Fibroblast of skin of scalp (primary cell): ENCODE results near the gene NUCB1. TPM values are rescaled to one million over a fixed set of nuclear protein-coding genes. Genes with fewer than 3 reads are reported as not detected.
"Not testable (repeated sequence)": the region's sequence is repeated elsewhere in the genome, so short reads cannot be mapped to it uniquely, and the experiment has no call there.

Source experiments
- DNase-seq: peaks from one replicate; pipeline ENCODE4 v3.0.0-alpha.2; 2013
- polyA plus RNA-seq, 2 experiments: library from polyadenylated mRNA; unstranded; fragments of 120-200 nt; gene quantifications; one replicate each; pipeline ENCODE4 v1.2.1, GENCODE V29; 2013; ENCODE audit not compliant: insufficient read length in 2 of 2

The NUCB1 gene
- 325 TPM for polyA plus RNA-seq (2013, experiment 1 of 2; ENCODE audit: insufficient read length)
- 309 TPM for polyA plus RNA-seq (2013, experiment 2 of 2; ENCODE audit: insufficient read length)

DNA sequence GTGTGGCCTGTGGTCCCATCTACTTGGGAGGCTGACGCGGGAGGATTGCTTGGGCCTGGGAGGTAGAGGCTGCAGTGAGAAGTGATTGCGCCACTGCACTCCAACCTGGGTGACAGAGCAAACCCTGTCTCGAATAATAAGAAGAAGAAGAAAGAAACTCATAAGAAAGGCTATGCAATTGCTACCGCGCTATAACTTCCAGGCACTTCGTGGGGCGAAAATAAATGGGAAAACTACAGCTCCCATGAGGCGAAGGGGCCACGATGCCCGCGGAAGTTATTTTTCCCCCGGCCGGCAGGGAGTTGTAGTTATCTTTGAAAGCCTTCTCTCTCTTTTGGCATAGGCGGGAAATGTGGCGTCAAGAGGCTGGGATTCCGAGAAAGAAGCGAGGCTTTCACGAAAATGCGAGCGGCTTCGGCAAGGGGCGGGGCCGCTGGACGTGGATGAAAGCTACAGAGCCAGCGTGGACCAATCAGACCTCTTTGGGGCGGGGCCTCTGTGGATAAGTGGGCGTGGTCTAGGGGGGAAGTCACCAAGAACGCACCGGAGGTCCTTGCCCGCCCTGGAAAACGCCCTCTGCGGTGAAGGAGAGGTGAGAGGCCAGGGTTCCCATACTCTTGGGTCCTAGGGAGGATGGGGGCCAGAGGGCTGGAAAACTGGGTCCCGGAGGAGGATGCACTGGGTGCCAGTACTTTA is at the start of gene NUCB1:
TSS of gene NUCB1 (plus strand) at position 532 of the 696 bp plus-strand sequence. CDS start 485 bp downstream, outside the sequence.
- peak; percentile 99 for DNase-seq

- no peak for DNase-seq
Measured at GRCh38 chr19:48852292-48852691, 47.8 kb upstream of the NUCB1 start.

- DNase-seq = no peak
Measured at GRCh38 chr19:48853483-48853882, 46.6 kb upstream of the NUCB1 start.

- no peak for DNase-seq
Measured at GRCh38 chr19:48854103-48854502, 46.0 kb upstream of the NUCB1 start.

DNA sequence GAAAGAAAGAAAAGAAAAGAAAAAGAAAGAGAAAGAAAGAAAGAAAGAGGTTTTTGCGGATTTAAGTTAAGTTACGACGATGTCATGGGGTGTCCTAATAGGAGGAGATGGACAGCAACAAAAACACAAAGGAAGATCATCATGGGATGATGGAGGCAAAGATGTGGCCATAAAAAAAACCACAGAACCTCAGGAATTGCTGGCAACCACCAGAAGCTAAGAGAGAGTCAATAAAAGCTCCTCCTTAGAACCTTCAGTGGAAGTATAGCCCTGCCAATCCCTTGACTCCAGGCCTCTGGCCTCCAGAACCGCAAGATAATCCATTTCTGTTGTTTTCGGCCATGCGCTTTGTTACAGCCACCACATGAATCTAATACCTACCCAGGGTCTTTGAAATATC is 43.2 kb upstream of the NUCB1 start:
- peak; percentile 30 for DNase-seq

DNA sequence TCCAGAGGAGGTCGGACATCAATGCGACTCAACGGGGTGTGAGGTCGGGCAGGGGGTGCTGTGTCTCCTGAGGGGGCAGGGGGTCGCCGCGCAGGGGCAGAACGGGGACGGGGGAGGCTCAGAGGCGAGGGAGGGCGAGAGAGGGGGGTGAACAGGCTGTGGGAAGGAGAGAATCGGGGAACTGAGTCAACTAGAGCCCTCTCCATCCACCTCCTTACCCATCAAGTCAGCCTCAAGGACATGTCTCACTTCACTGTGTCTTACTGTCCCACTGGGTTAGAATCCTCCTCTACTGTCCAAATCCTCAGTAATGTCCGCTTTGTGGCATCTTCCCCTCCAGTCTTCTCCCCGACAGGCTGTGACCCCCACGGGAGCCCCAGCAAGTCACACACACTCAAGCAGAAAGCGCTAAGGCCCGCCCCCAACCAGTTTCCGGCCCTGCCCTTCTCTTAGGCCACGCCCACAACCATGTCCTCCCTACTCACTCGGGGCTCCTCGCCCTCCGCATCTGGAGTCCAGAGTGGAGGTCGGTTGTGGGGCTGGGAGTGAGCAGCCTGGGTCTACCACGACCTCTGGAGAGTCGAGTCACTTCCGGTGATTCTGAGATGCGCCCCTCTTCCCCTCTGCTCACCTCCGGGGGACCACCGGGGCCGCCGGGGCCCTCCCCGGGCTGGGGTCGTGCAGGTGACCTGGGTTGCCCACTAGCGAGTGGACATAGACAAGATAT is 41.0 kb upstream of the NUCB1 start:
- DNase-seq = no peak

GRCh38 chr19:48859711-48860572 is 40.2 kb upstream of the NUCB1 start:
- DNase-seq = no peak

GRCh38 chr19:48861313-48861712 is 38.8 kb upstream of the NUCB1 start:
- no peak for DNase-seq

DNA sequence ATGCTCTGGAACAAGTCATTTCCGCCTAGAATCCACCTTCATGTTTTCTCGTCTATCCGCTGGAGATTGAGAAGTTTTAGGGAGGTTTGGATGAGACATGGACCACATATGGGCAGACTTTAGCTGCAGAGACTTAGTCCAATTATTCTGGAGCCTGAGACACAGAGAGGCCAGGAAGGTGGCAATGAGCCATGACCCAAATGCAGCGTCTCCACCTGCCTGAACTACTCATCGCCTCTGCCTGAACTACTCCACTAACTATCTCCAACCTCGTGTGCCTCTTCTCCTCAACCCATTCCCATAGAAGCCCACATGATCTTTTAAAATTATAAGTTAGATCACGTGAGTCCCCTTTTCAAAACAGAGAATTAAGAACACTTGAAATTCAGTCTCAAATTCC is 37.3 kb upstream of the NUCB1 start:
- no peak for DNase-seq

GRCh38 chr19:48866692-48867091 is 33.4 kb upstream of the NUCB1 start:
- no peak for DNase-seq

- peak; percentile 15 for DNase-seq
Measured at GRCh38 chr19:48867123-48867745, 32.9 kb upstream of the NUCB1 start.

DNA sequence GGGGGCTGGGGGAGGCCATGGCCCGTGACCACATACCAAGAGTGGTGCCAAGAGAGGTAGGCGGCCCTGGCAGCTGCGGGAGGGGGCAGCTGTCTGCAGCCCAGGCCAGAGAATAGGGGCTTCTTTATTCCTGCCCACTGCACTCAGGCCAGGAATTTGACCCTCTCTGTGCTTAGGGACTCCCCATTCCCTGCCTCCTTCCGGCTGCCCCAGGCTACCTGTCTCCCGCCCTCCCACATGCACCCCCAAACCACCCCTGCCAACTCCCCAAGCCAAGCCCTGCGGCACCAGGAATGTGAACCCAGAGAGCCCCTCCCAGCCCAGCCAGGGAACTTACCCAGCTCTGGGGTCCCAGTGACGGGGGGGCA is 32.4 kb upstream of the NUCB1 start:
- no peak for DNase-seq

DNA sequence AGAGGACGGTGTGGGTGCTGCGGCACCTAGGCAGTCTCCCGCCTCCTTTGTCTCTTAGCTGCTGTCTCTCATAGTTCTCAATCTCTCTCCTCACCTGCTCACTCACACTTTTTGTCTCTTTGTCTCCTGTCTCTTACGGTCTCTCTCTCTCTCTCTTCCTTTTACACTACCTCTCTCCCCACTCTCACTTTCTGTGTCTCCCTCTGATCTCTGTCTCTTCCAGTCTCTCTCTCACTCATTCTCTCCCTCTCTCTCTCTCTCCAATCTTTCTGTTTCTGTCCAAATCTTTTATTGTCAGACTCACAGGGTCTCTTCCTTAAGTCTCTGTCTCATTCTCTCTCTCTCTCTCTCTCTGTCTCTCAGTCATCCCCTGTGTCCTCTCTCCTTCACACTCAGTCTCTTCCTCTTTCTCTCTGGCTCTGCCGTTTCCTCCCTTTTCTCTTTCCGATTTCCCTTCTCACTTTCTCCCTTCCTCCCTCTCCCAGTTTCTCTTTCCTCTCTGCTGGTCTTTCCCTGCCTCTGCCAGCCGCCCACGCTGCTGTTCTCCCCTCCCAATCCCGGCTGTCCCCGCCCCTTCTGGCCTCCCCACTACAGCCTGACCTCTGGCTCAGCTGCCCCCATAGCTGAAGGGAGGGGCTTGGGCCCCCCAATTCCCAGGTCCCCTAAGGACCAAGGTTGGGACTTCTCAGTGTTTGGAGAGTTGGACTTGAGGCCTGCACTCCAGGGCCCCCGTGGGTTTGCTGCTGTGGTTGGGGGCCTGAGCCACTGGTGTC is 31.8 kb upstream of the NUCB1 start, which contains the start of gene PLEKHA4:
TSS of gene PLEKHA4 (minus strand) at position 504 of the 773 bp plus-strand sequence. CDS start 997 bp downstream, outside the sequence.
- peak; percentile 53 for DNase-seq

DNA sequence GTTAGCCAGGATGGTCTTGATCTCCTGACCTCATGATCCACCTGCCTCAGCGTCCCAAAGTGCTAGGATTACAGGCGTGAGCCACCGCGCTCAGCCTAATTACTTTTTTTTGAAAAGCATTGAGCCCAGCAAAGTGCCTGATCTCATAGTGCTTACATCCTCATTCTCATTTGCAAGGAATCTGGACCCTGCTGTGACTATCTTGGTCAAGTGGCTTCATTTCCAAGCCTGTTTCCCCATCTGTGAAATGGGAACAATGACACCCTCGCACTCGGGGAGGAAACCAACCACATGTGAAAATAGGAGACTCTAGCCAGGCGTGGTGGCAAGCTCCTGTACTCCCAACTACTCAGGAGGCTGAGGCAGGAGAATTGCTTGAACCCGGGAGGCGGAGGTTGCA is 30.1 kb upstream of the NUCB1 start:
- no peak for DNase-seq

GRCh38 chr19:48871471-48872181 is 28.5 kb upstream of the NUCB1 start:
- DNase-seq = not testable (repeated sequence)

DNA sequence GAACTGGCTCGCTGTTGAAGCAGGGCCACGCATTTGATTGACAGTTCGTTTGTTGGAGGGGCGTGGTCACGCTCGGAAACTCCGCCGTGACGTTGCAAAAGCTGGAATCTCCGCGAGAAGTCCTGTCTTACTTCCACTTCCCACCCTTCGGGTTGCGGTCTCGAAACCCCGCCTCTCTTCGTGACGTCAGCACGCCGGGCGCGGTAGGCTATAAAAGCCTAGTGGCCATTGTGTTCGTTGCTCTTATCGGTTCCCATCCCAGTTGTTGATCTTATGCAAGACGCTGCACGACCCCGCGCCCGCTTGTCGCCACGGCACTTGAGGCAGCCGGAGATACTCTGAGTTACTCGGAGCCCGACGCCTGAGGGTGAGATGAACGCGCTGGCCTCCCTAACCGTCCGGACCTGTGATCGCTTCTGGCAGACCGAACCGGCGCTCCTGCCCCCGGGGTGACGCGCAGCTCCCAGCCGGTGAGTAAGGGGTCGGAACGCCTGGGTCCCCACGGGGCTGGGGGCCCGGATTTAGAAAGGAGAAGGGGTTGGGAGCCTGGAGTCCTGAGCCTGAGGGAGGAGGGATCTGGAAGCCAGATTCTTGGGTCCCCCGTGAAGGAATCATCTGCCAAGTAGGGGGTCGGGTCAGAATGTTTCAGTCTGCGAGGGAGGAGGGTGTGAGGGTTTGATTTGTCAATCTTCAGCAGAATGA is 27.8 kb upstream of the NUCB1 start, which contains the start of gene PPP1R15A:
TSS of gene PPP1R15A (plus strand) at position 240 of the 702 bp plus-strand sequence. CDS start 813 bp downstream, outside the sequence.
- peak; percentile 97 for DNase-seq

- DNase-seq = peak; percentile 95
Measured at GRCh38 chr19:48872884-48873475, 27.1 kb upstream of the NUCB1 start.

DNA sequence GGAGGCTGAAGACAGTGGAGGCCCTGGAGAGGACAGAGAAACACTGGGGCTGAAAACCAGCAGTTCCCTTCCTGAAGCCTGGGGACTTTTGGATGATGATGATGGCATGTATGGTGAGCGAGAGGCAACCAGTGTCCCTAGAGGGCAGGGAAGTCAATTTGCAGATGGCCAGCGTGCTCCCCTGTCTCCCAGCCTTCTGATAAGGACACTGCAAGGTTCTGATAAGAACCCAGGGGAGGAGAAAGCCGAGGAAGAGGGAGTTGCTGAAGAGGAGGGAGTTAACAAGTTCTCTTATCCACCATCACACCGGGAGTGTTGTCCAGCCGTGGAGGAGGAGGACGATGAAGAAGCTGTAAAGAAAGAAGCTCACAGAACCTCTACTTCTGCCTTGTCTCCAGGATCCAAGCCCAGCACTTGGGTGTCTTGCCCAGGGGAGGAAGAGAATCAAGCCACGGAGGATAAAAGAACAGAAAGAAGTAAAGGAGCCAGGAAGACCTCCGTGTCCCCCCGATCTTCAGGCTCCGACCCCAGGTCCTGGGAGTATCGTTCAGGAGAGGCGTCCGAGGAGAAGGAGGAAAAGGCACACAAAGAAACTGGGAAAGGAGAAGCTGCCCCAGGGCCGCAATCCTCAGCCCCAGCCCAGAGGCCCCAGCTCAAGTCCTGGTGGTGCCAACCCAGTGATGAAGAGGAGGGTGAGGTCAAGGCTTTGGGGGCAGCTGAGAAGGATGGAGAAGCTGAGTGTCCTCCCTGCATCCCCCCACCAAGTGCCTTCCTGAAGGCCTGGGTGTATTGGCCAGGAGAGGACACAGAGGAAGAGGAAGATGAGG is 26.4 kb upstream of the NUCB1 start:
- DNase-seq = no peak
